HepG2 (cell line): ENCODE measurements around the gene CHD2. TPM values are rescaled to one million over a fixed set of nuclear protein-coding genes. Genes with fewer than 3 reads are reported as not detected.

Experiments used
- ATAC-seq: fragments of 200-7000 bp; cut with Tn5 transposase; 3 replicates; pipeline ENCODE4 v1.9.1; 2020; ENCODE audit warnings: mild to moderate bottlenecking, moderate library complexity
- BruUV-seq: library from RNA; stranded (reverse); fragments of 400-500 nt; replicated peaks from 2 replicates; lab custom pipeline; 2021; lab: Mats Ljungman, UMichigan
- CTCF ChIA-PET: fragments of 300-600 bp; formaldehyde crosslinking; extraction: SDS; loops from one replicate; lab custom pipeline; 2021; ENCODE audit warnings: low total read pairs, inconsistent platforms, low intra/inter-chr PET ratio; lab: Yijun Ruan, JAX
- POLR2A ChIA-PET: fragments of 350-600 bp; sonication (Branson Sonifier 250); formaldehyde crosslinking; loops from one replicate; lab custom pipeline; 2020; ENCODE audit warnings: antibody characterized with exemption, inconsistent platforms; lab: Yijun Ruan, JAX
- DNase-seq: peaks from one replicate; pipeline ENCODE4 v3.0.0-alpha.2; 2015; ENCODE audit warnings: low spot score
- FAIRE-seq: peaks from 3 replicates; lab custom pipeline; 2011; peaks lifted over from hg19 to GRCh38; lab: Jason Lieb, UNC
- H2AFZ ChIP-seq: one replicate; pipeline ENCODE4 v1.6.1; 2011; ENCODE audit warnings: low read length, inconsistent platforms
- H3K27ac ChIP-seq: fragments of 300-600 bp; 3 replicates; pipeline ENCODE4 v1.8.0; 2011; ENCODE audit warnings: mixed run types, mild to moderate bottlenecking, mixed read lengths, low read length, inconsistent platforms; ENCODE audit not compliant: insufficient read depth; ENCODE audit errors: extremely low read length
- H3K27me3 ChIP-seq, 2 experiments: fragments of 200-600 bp in 1 of 2; 2 replicates in 1 of 2; 3 replicates in 1 of 2; pipeline versions ENCODE4 v1.6.0 to v1.8.0; 2011; ENCODE audit warnings: low read length in 2 of 2, mild to moderate bottlenecking in 2 of 2, moderate library complexity in 2 of 2, inconsistent platforms in 1 of 2; ENCODE audit not compliant: insufficient read depth in 2 of 2, control insufficient read depth in 1 of 2
- H3K36me3 ChIP-seq, 2 experiments: fragments of 200-600 bp in 1 of 2; replicated peaks in 1 of 2; 2 replicates in 1 of 2; 3 replicates in 1 of 2; pipeline versions ENCODE4 v1.5.1 to v1.8.0; 2011; ENCODE audit warnings: low read length in 2 of 2, inconsistent platforms in 1 of 2; ENCODE audit not compliant: insufficient read depth in 2 of 2, control insufficient read depth in 1 of 2
- H3K4me1 ChIP-seq: 2 replicates; pipeline ENCODE4 v1.5.1; 2012; ENCODE audit warnings: low read length, inconsistent platforms; ENCODE audit not compliant: insufficient read depth
- H3K4me2 ChIP-seq: 2 replicates; pipeline ENCODE4 v1.6.0; 2011; ENCODE audit warnings: low read depth, low read length, inconsistent platforms
- H3K4me3 ChIP-seq, 3 experiments: fragments of 200-600 bp in 1 of 3; sonication (generic), shearing (Covaris generic) in 1 of 3; replicated peaks in 1 of 3; 2 replicates each; pipeline ENCODE4 v1.5.1; 2011 to 2016; ENCODE audit warnings: low read length in 3 of 3, inconsistent platforms in 2 of 3, low read depth in 2 of 3, mild to moderate bottlenecking in 2 of 3, control low read depth in 1 of 3, mixed read lengths in 1 of 3; ENCODE audit not compliant: insufficient read depth in 1 of 3
- H3K79me2 ChIP-seq: one replicate; pipeline ENCODE4 v1.6.1; 2011; ENCODE audit warnings: low read length, inconsistent platforms; ENCODE audit not compliant: insufficient read depth
- H3K9ac ChIP-seq: 2 replicates; pipeline ENCODE4 v1.6.0; 2011; ENCODE audit warnings: mild to moderate bottlenecking, low read depth, low read length, inconsistent platforms; ENCODE audit not compliant: insufficient read depth
- H3K9me3 ChIP-seq: 2 replicates; pipeline ENCODE4 v1.5.1; 2012; ENCODE audit warnings: mild to moderate bottlenecking, low read length
- H4K20me1 ChIP-seq: 2 replicates; pipeline ENCODE4 v1.6.0; 2011; ENCODE audit warnings: inconsistent platforms, mild to moderate bottlenecking, low read length, moderate library complexity; ENCODE audit not compliant: insufficient read depth
- AGO1 ChIP-seq: fragments of 200-400 bp; formaldehyde crosslinking; IDR thresholded peaks from 2 replicates; pipeline ENCODE4 v1.6.1; 2017; ENCODE audit warnings: mild to moderate bottlenecking, low read depth, low read length, moderate library complexity; ENCODE audit not compliant: poor library complexity, severe bottlenecking
- MBD4 ChIP-seq: IDR thresholded peaks from 2 replicates; pipeline ENCODE4 v1.6.1; 2012; ENCODE audit warnings: low read length, inconsistent platforms, borderline replicate concordance
- NFE2 ChIP-seq: sonication (generic); formaldehyde crosslinking; IDR thresholded peaks from 2 replicates; pipeline ENCODE4 v1.4.0; 2020; ENCODE audit warnings: missing genetic modification reagents
- NONO ChIP-seq, 2 experiments: fragments of 450-650 bp in 1 of 2; sonication (generic) in 1 of 2; formaldehyde crosslinking in 1 of 2; IDR thresholded peaks in 1 of 2; conservative IDR thresholded peaks in 1 of 2; 2 replicates each; pipeline versions ENCODE4 v1.6.1 to v1.8.0; 2017 to 2022; ENCODE audit warnings: mild to moderate bottlenecking in 1 of 2, missing genetic modification reagents in 1 of 2, moderate library complexity in 1 of 2
- PRMT3 ChIP-seq: sonication (generic); formaldehyde crosslinking; IDR thresholded peaks from 2 replicates; pipeline ENCODE4 v1.8.1; 2022; ENCODE audit warnings: low read depth, mild to moderate bottlenecking, moderate library complexity, missing genetic modification reagents, borderline replicate concordance
- THAP11 ChIP-seq: IDR thresholded peaks from 2 replicates; pipeline ENCODE4 v1.6.1; 2016; ENCODE audit warnings: missing biosample characterization, missing genetic modification reagents
- WIZ ChIP-seq: sonication (generic); formaldehyde crosslinking; IDR thresholded peaks from 2 replicates; pipeline ENCODE4 v1.5.1; 2020; ENCODE audit warnings: mild to moderate bottlenecking, missing genetic modification reagents
- XBP1 ChIP-seq: sonication (generic); formaldehyde crosslinking; IDR thresholded peaks from 2 replicates; pipeline ENCODE4 v1.5.0; 2020; ENCODE audit warnings: missing genetic modification reagents
- ZNF205 ChIP-seq: IDR thresholded peaks from 2 replicates; pipeline ENCODE4 v1.6.1; 2018; ENCODE audit warnings: missing biosample characterization, missing genetic modification reagents
- ZNF556 ChIP-seq: sonication (generic); formaldehyde crosslinking; IDR thresholded peaks from 2 replicates; pipeline ENCODE4 v1.4.0; 2020; ENCODE audit warnings: mild to moderate bottlenecking, missing genetic modification reagents, borderline replicate concordance
- ZNF768 ChIP-seq: sonication (generic); formaldehyde crosslinking; IDR thresholded peaks from 2 replicates; pipeline ENCODE4 v1.4.0; 2020; ENCODE audit warnings: missing genetic modification reagents
- WGBS: methylation state at CpG from one replicate; pipeline ENCODE4 v1.1.6; 2017; ENCODE audit warnings: low lambda C conversion rate; 5-methylcytosine and 5-hydroxymethylcytosine counted together
- in situ Hi-C: cut with HindIII; loops from 2 replicates; pipeline ENCODE4 v1.10.0; 2017; ENCODE audit warnings: low pct_unique_long_range_greater_than_20kb; ENCODE audit not compliant: extremely low pct_ligation_motif_present
- intact Hi-C: fragments of 100-400 bp; cut with micrococcal nuclease; formaldehyde crosslinking; loops from one replicate; pipeline ENCODE4 v1.10.0; 2022; ENCODE audit not compliant: unreplicated experiment
- polyA plus RNA-seq, 8 experiments: library from polyadenylated mRNA; depleted of rRNA in 3 of 8; stranded (reverse) in 7 of 8; unstranded in 1 of 8; fragments of >200 nt; fragmentation: Illumina TruSeq in 4 of 8; extraction: Trizol in 4 of 8; gene quantifications; 2 replicates each; pipeline versions ENCODE4 v1.2.1 to v1.2.3, GENCODE V29; 2011 to 2016; ENCODE audit warnings: low read depth in 4 of 8, missing spikeins in 1 of 8, mixed read lengths in 1 of 8; ENCODE audit not compliant: insufficient read depth in 1 of 8
- total RNA-seq, 5 experiments: library from RNA; depleted of rRNA; stranded (reverse); fragments of >200 nt; fragmentation: Illumina TruSeq; extraction: Trizol; gene quantifications; 2 replicates each; pipeline ENCODE4 v1.2.3, GENCODE V29; 2016; ENCODE audit warnings: low read depth in 1 of 5
- TF ChIP-seq, protein P1 (sequence below): sonication (generic); formaldehyde crosslinking; IDR thresholded peaks from 2 replicates; pipeline ENCODE4 v1.8.0; 2022; ENCODE audit warnings: mild to moderate bottlenecking, missing genetic modification reagents; ENCODE audit not compliant: insufficient replicate concordance
- TF ChIP-seq, protein P2 (sequence below): sonication (generic); formaldehyde crosslinking; IDR thresholded peaks from 2 replicates; pipeline ENCODE4 v1.8.1; 2023; ENCODE audit warnings: mild to moderate bottlenecking, inconsistent platforms, moderate library complexity, missing genetic modification reagents, borderline replicate concordance
- TF ChIP-seq, protein P3 (sequence below): sonication (generic); formaldehyde crosslinking; IDR thresholded peaks from 2 replicates; pipeline ENCODE4 v1.5.0; 2020; ENCODE audit warnings: missing genetic modification reagents

The CHD2 gene
- total and polyA plus RNA-seq, 2 of the 13 experiments (the other 11 are each of a cell fraction or from before 2014, with no cell fraction given): 54.0 to 54.1 TPM

DNA sequence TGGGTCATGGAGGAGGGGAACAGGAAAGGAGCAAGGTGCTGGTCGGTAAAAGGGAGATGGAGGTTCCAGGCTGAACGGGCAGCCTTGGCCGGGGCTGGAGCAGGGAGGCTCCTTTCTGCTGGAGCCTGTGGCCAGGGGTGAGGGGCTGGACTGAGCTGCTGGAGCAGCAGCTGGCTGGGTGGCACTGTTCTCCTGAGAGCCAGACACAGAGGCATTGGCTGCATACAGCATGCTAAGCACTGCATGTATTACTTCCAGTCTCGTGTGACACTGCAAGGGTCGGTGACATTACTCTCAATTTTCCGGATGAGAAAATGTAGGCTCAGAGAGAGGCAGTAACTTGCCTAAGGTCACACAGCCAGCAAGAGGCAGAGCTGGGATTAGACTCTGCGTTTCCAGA, 146.6 kb downstream of the CHD2 start:
- ATAC-seq: no peak
- DNase-seq: no peak
- Histone ChIP-seq H3K4me3 (no peak overlapping the region), H3K9me3 (peaks cover 5% of the 10 kb centered on the region; the same call in 1 of the 2 replicates), H3K27me3 (peaks cover 2 to 14% of the 10 kb centered on the region in 2 experiments; a peak in 3 of 5 replicates), H3K9ac (no peak overlapping the region), H2AFZ (no peak overlapping the region), H3K36me3 (no peaks in the 10 kb centered on the region), H3K27ac (no peak overlapping the region), H3K4me2 (no peak overlapping the region), H3K79me2 (no peaks in the 10 kb centered on the region), H3K4me1 (no peaks in the 10 kb centered on the region), H4K20me1 (no peaks in the 10 kb centered on the region)
- POLR2A ChIA-PET: no interaction called here
- no peak for FAIRE-seq
- in situ Hi-C loops (no loop called here), intact Hi-C loops (no loop called here)
- TF ChIP-seq, protein P1, sequence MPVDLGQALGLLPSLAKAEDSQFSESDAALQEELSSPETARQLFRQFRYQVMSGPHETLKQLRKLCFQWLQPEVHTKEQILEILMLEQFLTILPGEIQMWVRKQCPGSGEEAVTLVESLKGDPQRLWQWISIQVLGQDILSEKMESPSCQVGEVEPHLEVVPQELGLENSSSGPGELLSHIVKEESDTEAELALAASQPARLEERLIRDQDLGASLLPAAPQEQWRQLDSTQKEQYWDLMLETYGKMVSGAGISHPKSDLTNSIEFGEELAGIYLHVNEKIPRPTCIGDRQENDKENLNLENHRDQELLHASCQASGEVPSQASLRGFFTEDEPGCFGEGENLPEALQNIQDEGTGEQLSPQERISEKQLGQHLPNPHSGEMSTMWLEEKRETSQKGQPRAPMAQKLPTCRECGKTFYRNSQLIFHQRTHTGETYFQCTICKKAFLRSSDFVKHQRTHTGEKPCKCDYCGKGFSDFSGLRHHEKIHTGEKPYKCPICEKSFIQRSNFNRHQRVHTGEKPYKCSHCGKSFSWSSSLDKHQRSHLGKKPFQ: no peak
- TF ChIP-seq ZNF768 (CRISPR knock-in tag): peak; percentile 66; the same call in 1 of the 2 replicates
- no TSS peak for BruUV-seq
- CTCF ChIA-PET: no interaction called here
- WGBS: 0% methylated on average over 2 of the region's 7 CpGs

DNA sequence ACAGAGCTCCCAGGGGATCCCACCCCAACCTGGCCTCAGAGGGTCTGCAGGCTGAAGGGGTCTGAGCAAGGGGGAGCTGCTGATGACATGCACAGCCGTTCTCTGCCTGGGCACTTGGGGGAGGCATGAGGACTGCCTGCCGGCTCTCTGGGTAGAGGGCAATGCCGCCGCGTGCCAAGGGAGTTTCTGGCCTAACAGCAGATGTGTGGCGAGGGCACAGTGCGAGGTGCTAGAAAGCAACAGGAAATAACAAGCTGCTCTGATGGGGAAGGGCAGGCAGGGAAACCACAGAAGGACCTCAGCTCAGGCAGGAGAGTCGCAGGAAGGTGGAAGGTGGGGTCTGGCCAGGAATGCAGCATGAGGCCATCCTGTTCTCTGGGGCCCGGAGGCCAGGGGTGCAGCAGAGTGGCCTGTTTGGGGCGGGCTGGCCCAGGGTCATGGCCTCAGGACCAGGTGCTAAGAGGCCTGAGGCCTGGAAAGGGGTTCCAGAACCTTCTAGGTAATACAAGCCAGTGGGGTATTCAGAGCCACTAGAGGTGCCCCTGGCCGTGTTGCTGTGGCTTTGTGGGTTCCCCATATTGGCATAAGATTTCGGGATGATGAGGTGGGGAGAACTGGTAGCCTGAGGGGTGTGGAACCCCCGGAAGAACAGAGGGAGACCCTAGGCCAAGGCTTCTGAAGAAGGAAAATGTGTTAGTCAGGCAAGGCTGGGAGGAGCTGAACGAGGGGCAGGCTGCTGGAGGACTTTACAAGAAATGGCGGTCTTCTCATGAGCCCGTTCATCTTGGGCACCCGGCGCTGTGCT, 147.7 kb downstream of the CHD2 start:
- in situ Hi-C loops: no loop called here
- 61% methylated on average over 15 of the region's 18 CpGs for WGBS
- TF ChIP-seq, protein P2, sequence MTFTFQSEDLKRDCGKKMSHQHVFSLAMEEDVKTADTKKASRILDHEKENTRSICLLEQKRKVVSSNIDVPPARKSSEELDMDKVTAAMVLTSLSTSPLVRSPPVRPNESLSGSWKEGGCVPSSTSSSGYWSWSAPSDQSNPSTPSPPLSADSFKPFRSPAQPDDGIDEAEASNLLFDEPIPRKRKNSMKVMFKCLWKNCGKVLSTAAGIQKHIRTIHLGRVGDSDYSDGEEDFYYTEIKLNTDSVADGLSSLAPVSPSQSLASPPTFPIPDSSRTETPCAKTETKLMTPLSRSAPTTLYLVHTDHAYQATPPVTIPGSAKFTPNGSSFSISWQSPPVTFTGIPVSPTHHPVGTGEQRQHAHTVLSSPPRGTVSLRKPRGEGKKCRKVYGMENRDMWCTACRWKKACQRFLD (CRISPR knock-in tag): no peak
- TF ChIP-seq NFE2 (CRISPR knock-in tag): no peak
- TF ChIP-seq AGO1: no peak
- no peak for TF ChIP-seq WIZ (CRISPR knock-in tag)
- TF ChIP-seq THAP11 (CRISPR knock-in tag): no peak
- no peak for TF ChIP-seq XBP1 (CRISPR knock-in tag)
- no peak for TF ChIP-seq MBD4
- no peak for TF ChIP-seq NONO (IDR thresholded peaks at IDR 0.05)
- TF ChIP-seq NONO (CRISPR knock-in tag; conservative IDR thresholded peaks at IDR 0.05): no peak
- TF ChIP-seq ZNF205 (CRISPR knock-in tag): no peak
- TF ChIP-seq PRMT3 (CRISPR knock-in tag): no peak
- TF ChIP-seq ZNF556: no peak
- TF ChIP-seq, protein P3, sequence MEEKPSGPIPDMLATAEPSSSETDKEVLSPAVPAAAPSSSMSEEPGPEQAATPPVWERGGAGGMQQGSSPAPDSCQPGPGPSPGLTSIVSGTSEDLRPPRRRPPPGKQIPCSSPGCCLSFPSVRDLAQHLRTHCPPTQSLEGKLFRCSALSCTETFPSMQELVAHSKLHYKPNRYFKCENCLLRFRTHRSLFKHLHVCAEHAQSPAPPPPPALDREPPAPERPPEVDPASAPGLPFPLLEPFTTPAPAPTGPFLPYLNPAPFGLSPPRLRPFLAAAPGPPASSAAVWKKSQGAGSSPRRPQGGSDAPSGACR (CRISPR knock-in tag): no peak

More for the DNA sequence above, 147.7 kb downstream of the CHD2 start:
- no peaks in the 10 kb centered on the region for H3K4me1 ChIP-seq
- H3K27ac ChIP-seq: no peak overlapping the region
- no peaks in the 10 kb centered on the region for H3K79me2 ChIP-seq
- H2AFZ ChIP-seq: no peak overlapping the region
- ChIA-PET POLR2A (no interaction called here), CTCF (no interaction called here)
- peaks cover 2 to 15% of the 10 kb centered on the region in 2 experiments; a peak in 4 of 5 replicates for H3K27me3 ChIP-seq
- peaks cover 5% of the 10 kb centered on the region; the same call in 1 of the 2 replicates for H3K9me3 ChIP-seq
- H3K4me3 ChIP-seq: no peak overlapping the region
- no peak overlapping the region for H3K9ac ChIP-seq
- H4K20me1 ChIP-seq: no peaks in the 10 kb centered on the region
- FAIRE-seq (no peak), DNase-seq (no peak), ATAC-seq (no peak)
- no peaks in the 10 kb centered on the region for H3K36me3 ChIP-seq
- H3K4me2 ChIP-seq: no peak overlapping the region
- intact Hi-C loops: no loop called here
- BruUV-seq: no TSS peak
